Thyroid gland (tissue), 4 donors: ENCODE results near the gene DMD. TPM values are rescaled to one million over a fixed set of nuclear protein-coding genes. Genes with fewer than 3 reads are reported as not detected.

Experiments used
- DNase-seq, 2 donors: peaks; one replicate each; pipeline ENCODE4 v3.0.0-alpha.2; 2019
- H3K27ac ChIP-seq, 3 donors: fragments of 200-600 bp; sonication (generic); 1 replicate in 2 of 3; 2 replicates in 1 of 3; pipeline ENCODE4 v1.5.1; 2016 to 2019; ENCODE audit warnings: mild to moderate bottlenecking in 1 of 3, moderate library complexity in 1 of 3
- H3K27me3 ChIP-seq: fragments of 200-600 bp; sonication (generic); one replicate; pipeline ENCODE4 v1.5.1; 2019
- H3K36me3 ChIP-seq, 2 donors: fragments of 200-600 bp; sonication (generic); one replicate each; pipeline ENCODE4 v1.5.1; 2016 to 2019
- H3K4me1 ChIP-seq, 2 donors: fragments of 200-600 bp; sonication (generic); one replicate each; pipeline ENCODE4 v1.5.1; 2017 to 2019
- H3K4me3 ChIP-seq, 3 donors: fragments of 200-600 bp; sonication (generic); replicated peaks in 1 of 3; 1 replicate in 2 of 3; 2 replicates in 1 of 3; pipeline ENCODE4 v1.5.1; 2016; ENCODE audit warnings: mild to moderate bottlenecking in 1 of 3
- H3K9me3 ChIP-seq: fragments of 200-600 bp; sonication (generic); one replicate; pipeline ENCODE4 v1.5.1; 2017
- POLR2A ChIP-seq, 2 donors: fragments of 450-650 bp; IDR thresholded peaks; one replicate each; pipeline ENCODE4 v1.6.1; 2017; ENCODE audit warnings: antibody characterized with exemption in 2 of 2, mild to moderate bottlenecking in 2 of 2, moderate library complexity in 1 of 2
- WGBS, 2 donors: methylation state at CpG; one replicate each; pipeline ENCODE4 v1.1.5; 2017; 5-methylcytosine and 5-hydroxymethylcytosine counted together
- intact Hi-C: fragments of 100-400 bp; cut with DNase I; formaldehyde crosslinking; loops from one replicate; pipeline ENCODE4 v1.15.1; 2023
- total RNA-seq, 4 donors: library from RNA; depleted of rRNA; stranded (reverse); fragments of >200 nt; gene quantifications; one replicate each; pipeline ENCODE4 v1.2.3, GENCODE V29; 2016
- TF ChIP-seq, protein P1 (sequence below), 6 experiments: fragments of 200-600 bp in 3 of 6; fragments of 450-650 bp in 3 of 6; sonication (generic) in 3 of 6; IDR thresholded peaks; one replicate each; pipeline ENCODE4 v1.5.1; 2016 to 2019; ENCODE audit warnings: antibody characterized with exemption in 6 of 6, mild to moderate bottlenecking in 2 of 6, inconsistent platforms in 1 of 6, moderate library complexity in 1 of 6

Gene DMD
- total RNA-seq, 4 donors from 2014 or later: 16.5 to 24.0 (median 21.7) TPM

DNA sequence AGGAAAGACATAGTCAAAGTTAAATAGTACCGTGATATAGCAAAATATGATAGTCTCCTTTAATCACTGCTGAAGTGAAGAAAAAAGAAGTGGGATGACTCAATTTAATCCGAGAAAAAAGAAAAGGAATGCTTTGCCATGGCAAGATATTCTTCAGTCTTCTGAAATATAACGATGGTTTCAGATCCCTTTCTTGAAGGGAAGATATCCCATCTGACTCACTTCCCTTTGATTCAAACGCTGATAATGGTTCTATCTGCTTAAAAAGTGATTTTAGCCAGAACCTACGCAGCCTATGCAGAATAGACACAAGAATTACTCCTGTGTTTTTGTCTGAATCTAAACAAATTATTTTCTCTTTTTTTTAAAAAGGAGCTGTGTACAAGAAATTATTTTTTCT lies 2071.4 kb downstream of the DMD start:
- no peak for DNase-seq
- Histone ChIP-seq H3K4me1 (no peaks in the 10 kb centered on the region), H3K27me3 (no peaks in the 10 kb centered on the region), H3K36me3 (no peaks in the 10 kb centered on the region), H3K9me3 (no peaks in the 10 kb centered on the region), H3K4me3 (no peak overlapping the region), H3K27ac (no peak overlapping the region)
- TF ChIP-seq, protein P1, sequence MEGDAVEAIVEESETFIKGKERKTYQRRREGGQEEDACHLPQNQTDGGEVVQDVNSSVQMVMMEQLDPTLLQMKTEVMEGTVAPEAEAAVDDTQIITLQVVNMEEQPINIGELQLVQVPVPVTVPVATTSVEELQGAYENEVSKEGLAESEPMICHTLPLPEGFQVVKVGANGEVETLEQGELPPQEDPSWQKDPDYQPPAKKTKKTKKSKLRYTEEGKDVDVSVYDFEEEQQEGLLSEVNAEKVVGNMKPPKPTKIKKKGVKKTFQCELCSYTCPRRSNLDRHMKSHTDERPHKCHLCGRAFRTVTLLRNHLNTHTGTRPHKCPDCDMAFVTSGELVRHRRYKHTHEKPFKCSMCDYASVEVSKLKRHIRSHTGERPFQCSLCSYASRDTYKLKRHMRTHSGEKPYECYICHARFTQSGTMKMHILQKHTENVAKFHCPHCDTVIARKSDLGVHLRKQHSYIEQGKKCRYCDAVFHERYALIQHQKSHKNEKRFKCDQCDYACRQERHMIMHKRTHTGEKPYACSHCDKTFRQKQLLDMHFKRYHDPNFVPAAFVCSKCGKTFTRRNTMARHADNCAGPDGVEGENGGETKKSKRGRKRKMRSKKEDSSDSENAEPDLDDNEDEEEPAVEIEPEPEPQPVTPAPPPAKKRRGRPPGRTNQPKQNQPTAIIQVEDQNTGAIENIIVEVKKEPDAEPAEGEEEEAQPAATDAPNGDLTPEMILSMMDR (IDR thresholded peaks at IDR 0.05): no peak
- no peak for TF ChIP-seq POLR2A (IDR thresholded peaks at IDR 0.05)
- WGBS, 2 donors: 74 to 75% methylated on average over 5 of the region's 5 CpGs
- intact Hi-C loops: no loop called here

DNA sequence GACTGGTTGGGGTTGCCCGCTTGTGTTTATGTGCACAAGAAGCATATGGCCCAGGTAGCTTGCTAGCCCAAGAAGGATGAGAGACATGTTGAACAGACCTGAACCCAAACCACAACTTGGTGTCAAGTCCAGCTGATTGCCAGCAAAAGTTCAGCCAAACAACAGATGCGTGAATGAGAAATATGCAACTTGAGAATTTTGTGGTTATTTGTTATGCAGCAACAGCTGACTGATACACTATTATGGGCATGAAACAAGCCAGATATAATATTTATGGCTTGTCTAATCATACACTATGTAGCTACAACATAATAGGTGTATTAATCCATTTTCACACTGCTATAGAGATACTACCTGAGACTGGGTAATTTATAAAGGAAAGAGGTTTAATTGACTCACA lies 2073.2 kb downstream of the DMD start:
- 94 to 100% methylated on average over 2 of the region's 2 CpGs for WGBS, 2 donors

DNA sequence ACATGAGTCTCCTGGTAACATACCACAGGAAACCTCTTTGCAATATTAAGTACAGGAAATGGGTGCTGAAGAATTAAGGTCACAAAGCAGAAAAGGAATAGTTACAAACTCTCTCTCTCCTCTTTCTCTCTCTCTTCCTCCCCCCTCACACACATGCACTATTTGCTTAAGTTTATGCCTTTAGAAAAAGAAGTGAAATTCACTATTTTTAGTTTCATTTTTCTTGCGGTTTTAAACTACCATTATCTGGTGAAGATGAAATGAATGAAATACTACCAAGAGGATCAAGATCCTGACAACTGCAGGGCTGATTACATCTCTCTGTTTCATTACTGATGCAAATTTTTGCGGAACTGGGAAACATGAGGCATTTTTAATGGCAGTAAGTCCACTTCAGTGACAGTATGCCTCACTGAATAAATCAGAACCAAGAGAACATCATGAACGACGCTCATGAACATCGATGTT lies 2075.2 kb downstream of the DMD start:
- H3K9me3 ChIP-seq: no peaks in the 10 kb centered on the region
- H3K4me1 ChIP-seq: no peaks in the 10 kb centered on the region
- TF ChIP-seq POLR2A (IDR thresholded peaks at IDR 0.05): no peak
- TF ChIP-seq, protein P1 (IDR thresholded peaks at IDR 0.05): no peak
- H3K36me3 ChIP-seq: no peaks in the 10 kb centered on the region
- WGBS, 2 donors: 87 to 96% methylated on average over 5 of the region's 5 CpGs
- H3K27ac ChIP-seq: no peak overlapping the region
- no peak for DNase-seq
- intact Hi-C loops: no loop called here
- no peak overlapping the region for H3K4me3 ChIP-seq
- H3K27me3 ChIP-seq: no peaks in the 10 kb centered on the region

More for the DNA sequence above, 2073.2 kb downstream of the DMD start:
- Histone ChIP-seq H3K9me3 (no peaks in the 10 kb centered on the region), H3K36me3 (no peaks in the 10 kb centered on the region), H3K27me3 (no peaks in the 10 kb centered on the region), H3K4me1 (no peaks in the 10 kb centered on the region), H3K4me3 (no peak overlapping the region), H3K27ac (no peak overlapping the region)
- no peak for DNase-seq
- intact Hi-C loops: no loop called here
- TF ChIP-seq, protein P1 (IDR thresholded peaks at IDR 0.05): no peak
- no peak for TF ChIP-seq POLR2A (IDR thresholded peaks at IDR 0.05)

DNA sequence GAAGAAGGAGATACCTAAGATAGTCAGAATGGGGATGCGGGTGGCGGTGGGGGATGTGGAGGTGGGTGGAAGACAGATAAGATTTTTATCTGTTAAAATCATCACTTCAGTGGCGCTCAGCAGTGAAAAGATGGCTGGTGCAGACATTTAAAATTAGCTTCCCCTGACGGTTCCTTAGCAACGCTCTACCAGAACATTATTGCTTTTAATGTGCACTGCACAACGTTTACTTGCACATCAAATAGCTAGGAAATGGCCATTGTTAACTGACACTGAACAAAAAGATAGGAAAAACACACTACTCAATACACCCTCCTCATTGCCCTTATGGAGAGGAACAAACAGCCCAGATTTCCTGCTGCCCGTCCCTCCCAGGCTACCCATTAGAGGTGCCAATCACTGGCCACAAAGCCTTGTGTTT lies 2078.5 kb downstream of the DMD start:
- no peaks in the 10 kb centered on the region for H3K9me3 ChIP-seq
- H3K27me3 ChIP-seq: no peaks in the 10 kb centered on the region
- intact Hi-C loops: no loop called here
- DNase-seq: no peak
- H3K4me1 ChIP-seq: no peaks in the 10 kb centered on the region
- no peaks in the 10 kb centered on the region for H3K36me3 ChIP-seq
- 87% methylated on average over 7 of the region's 7 CpGs for WGBS, 2 donors
- no peak overlapping the region for H3K4me3 ChIP-seq
- no peak overlapping the region for H3K27ac ChIP-seq
- TF ChIP-seq, protein P1 (IDR thresholded peaks at IDR 0.05): no peak
- TF ChIP-seq POLR2A (IDR thresholded peaks at IDR 0.05): no peak

DNA sequence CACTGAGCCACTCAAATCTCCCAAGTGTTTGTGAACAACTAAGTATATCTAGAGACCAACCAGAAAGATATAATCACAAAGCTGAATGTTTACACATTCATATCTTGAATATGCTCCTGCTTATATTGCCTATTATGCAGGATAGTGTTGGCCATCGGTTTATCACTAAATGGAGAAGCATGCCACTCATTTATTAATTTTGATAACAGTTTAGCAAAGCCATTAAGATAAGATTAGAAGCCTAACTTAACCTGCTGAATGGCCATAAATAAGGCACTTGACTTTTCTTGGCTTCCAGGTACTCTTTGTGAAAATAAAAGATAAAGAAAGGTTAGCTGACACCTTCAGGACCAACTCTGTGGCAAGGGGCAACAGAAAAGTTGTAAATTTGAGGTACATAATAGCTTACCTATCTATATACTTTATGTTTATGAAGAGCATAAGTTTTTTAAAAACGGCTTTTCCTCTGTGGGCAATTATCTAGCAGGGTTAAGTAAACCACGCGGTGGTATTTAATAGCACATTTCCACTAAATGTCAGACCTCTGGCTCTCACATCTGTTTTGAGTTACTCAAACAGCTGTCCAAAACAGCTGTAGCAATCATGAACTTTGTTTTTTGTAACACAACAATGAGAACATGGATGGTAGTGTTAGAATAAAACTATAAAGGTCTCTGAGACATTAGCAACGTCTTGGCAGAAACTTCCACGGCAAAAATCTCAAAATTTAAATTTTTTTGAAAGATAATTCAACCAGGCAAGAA lies 2080.7 kb downstream of the DMD start:
- TF ChIP-seq POLR2A (IDR thresholded peaks at IDR 0.05): no peak
- TF ChIP-seq, protein P1 (IDR thresholded peaks at IDR 0.05): no peak
- intact Hi-C loops: no loop called here

More for the DNA sequence above, 2080.7 kb downstream of the DMD start:
- Histone ChIP-seq H3K9me3 (no peaks in the 10 kb centered on the region), H3K27ac (no peak overlapping the region), H3K4me1 (no peaks in the 10 kb centered on the region), H3K4me3 (no peak overlapping the region), H3K27me3 (no peaks in the 10 kb centered on the region), H3K36me3 (no peaks in the 10 kb centered on the region)
- 75 to 86% methylated on average over 6 of the region's 6 CpGs for WGBS, 2 donors
- no peak for DNase-seq
